Activated CD4-positive, CD25-positive, alpha-beta regulatory T cell treated with anti-CD3 and anti-CD28 coated beads, Interleukin-2, amount 50 U/mL, for 72 hours (primary cell): ENCODE results near the gene ANAPC2.

ENCODE experiments used
- DNase-seq: peaks from one replicate; pipeline ENCODE4 v3.0.0; 2021

ANAPC2 gene

DNA sequence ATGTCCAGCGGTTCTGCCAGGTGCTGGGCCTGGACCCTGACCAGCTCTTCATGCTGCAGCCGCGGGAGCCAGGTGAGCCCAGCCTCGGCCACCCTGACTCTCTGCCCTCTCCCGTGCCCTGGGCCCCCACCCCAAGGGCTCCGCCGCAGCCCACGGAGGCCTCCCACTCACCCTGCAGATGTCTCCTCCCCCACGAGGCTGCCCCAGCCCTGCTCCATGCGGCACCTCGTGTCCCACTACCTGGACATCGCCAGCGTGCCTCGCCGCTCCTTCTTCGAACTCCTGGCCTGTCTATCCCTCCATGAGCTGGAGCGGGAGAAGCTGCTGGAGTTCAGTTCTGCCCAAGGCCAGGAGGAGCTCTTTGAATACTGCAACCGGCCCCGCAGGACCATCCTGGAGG lies 26.3 kb upstream of the ANAPC2 start:
- DNase-seq = no peak

DNA sequence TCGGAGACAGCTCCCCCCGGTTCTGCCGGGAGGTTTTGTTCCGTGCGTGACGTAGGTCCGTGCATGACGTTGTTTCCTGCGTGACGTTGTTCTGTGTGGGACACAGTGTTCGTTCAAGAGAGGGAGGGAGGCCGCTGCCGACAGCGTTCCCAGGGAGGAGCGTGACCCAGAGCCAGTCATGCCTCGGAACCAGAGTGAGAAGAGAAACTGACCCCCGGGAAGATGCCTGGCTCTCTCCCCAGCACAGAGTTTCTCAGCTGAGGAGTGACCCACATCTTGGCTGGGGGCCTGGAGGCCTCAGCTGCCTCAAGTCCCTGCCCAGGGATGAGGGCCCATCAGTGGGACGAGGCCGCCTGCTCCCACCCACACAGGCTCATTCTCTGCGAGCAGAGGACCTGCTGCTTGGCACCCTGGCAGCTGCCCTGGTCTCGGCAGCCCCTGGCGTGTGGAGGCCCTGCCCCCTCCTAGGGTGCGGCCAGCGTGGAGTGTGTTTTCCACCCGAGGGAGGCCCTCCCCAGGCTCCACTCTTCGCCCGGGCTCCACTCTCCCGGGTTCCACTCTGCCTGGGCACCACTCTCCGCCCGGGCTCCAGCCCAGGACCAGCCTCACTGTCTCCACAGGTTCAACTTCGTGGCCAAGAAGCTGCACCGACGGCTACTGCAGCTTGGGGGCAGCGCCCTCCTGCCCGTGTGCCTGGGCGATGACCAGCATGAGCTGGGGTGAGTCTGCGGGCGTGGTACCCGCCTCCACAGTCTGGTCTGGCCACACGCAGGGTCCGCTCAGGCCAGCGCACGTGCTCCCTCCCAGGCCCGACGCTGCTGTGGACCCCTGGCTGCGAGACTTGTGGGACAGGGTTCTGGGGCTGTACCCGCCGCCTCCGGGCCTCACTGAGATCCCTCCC lies 25.1 kb upstream of the ANAPC2 start:
- no peak for DNase-seq

DNA sequence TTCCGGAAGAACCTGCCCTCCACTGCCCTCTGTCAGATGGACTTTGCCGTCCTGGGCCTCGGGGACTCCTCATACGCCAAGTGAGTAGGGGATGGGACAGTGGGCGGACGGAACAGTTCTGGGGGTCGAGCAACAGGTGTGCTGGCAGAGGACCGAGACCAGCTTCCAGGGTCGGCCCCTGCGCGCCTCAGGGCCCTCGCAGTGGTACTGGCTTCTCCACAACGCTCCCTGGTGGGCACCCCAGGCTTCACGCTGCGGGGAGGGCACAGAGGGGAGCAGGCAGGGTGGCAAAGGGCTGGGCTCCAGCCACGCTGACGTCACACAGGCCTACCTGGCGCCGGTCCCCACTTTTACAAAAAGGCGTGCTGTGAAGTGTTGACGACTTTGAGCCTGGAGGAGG lies 24.2 kb upstream of the ANAPC2 start:
- no peak for DNase-seq

DNA sequence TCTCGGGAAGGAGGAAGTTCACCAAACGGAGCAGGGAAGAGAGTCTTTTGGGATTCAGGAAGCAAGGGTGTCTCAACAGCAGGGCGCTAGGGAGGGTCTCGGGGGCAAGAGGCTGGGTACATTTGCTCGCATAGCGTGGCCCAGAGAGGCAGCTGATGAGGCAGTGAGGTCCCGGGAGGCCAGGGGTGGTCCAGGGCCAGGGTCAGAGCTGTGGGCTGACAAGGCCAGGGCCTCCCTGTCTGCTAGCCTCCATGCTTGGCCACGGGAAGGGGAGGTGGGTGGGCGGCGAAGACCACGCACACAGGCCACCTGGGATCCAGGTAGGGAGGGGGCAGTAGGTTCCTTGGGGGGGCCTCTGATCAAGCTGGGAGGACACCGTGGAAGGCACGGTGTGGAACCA lies 23.2 kb upstream of the ANAPC2 start:
- no peak for DNase-seq

DNA sequence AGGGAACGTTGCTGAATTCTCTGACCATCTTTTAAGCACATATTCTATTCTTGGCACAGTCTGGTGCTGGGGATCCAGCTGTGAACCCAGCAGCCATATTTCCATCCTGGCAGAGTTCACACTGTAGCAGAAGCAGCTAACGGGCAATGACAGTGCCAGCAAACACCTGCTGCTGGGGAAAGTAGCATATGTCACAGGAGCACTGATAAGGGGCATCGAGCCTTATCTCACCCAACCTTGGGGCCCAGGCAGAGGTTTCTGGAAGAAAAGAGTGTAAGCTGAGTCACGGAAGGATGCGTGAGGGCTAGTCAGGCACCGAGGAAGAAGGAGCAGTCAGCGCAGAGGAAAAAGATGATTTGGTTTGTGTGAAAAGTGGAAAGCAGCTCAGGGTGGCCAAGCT lies 18.2 kb upstream of the ANAPC2 start:
- DNase-seq = no peak

DNA sequence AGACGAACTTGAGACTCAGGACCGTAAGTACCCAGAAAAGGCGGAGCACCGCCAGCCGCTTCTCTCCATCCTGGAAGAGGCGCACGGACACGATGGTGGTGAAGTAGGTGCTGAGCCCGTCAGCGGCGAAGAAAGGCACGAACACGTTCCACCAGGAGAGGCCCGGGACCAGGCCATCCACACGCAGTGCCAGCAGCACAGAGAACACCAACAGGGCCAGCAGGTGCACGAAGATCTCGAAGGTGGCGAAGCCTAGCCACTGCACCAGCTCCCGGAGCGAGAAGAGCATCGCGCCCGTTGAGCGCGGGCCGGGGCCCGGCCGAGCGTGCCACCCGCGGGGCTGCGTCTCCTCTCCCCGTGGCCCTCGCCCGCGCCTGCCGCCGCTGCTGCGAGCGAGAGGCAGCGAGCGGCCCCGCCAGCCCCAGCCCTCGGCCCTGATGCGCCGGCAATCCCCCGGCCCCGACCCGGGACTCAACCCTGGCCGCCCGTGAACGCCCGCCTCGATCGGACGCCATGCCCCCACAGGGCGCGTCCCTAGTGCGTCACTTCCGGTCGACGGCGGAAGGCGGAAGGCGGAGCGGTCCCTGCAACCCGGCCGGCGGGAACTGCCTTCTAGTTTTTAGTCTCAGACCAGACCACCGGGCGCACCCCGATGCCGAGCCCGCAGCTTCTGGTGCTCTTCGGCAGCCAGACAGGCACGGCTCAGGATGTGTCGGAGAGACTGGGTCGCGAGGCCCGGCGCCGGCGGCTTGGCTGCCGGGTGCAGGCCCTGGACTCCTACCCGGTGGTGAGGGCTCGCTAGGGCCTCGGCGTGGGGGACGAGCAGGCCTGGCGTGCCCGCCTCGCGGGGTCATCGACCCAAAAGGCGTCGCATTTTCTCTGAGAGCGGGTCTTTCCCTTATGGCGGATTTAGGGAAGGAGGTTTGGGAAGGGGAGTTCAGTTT lies 17.0 kb upstream of the ANAPC2 start, which contains the start of the genes NDOR1 and TMEM203:
Gene NDOR1 (plus strand): TSS at position 575 of the 944 bp plus-strand sequence. CDS start 78 bp downstream, at position 653.
Gene TMEM203 (minus strand): TSS at position 523 of the 944 bp plus-strand sequence. CDS start 234 bp downstream, at position 289.
- peak; percentile 95 for DNase-seq

DNA sequence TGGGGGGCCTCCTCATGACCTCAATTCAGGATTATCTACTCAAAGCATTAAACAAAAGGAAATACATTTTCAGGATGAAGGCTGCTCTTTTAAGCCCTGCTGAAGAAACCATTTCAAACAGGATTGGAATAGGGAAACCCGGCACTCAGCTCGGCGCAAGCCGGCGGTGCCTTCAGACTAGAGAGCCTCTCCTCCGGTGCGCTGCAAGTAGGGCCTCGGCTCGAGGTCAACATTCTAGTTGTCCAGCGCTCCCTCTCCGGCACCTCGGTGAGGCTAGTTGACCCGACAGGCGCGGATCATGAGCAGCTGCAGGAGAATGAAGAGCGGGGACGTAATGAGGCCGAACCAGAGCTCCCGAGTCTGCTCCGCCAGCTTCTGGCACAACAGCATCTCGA lies 16.4 kb upstream of the ANAPC2 start:
- no peak for DNase-seq

DNA sequence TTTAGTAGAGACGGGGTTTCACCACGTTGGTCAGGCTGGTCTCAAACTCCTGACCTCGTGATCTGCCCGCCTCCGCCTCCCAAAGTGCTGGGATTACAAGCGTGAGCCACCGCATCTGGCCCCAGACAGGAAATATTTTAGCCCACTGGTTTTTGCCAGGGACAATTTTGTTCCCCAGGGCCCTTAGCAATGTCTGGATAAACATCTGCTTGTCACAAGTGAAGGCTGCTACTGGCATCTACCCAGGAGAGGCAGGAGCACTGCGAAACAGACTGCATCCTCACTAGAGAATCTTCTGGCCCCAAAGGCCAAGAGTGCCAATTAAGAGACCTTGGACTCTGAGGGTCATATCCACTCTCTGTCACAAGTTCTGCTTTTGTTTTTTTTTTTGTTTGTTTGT lies 14.6 kb upstream of the ANAPC2 start:
- DNase-seq = no peak

DNA sequence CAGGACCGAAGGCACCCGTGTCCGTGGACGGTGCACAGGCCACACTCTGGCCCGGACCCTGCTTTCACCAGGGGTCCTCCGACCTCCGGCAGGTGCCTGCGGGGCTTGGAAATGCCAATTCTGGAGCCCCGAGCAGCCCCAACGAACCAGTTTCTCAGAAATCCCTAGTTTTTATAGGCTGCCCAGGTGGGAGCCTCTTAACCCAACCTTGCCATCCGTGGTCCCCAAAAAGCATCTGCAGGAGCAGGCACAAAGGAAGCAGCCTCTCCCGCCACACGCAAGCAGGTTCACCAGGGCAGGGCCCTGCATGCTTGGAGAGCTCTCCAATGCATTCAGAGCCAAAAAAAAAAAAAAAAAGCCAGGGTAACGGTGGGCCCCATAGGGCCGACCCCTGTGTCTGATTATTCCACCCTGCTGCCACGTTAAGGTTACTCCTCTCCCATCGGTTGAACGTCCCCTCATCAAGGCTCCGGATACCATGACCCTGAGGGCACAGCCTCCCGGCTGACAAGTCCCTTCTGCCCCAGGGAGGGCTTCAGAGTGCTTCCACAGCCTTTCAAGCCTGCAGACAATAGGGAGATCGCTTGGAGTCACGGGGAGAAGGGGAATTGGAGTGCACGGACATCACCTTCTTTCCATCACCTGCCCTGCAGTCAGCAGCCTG lies 13.0 kb upstream of the ANAPC2 start:
- no peak for DNase-seq

DNA sequence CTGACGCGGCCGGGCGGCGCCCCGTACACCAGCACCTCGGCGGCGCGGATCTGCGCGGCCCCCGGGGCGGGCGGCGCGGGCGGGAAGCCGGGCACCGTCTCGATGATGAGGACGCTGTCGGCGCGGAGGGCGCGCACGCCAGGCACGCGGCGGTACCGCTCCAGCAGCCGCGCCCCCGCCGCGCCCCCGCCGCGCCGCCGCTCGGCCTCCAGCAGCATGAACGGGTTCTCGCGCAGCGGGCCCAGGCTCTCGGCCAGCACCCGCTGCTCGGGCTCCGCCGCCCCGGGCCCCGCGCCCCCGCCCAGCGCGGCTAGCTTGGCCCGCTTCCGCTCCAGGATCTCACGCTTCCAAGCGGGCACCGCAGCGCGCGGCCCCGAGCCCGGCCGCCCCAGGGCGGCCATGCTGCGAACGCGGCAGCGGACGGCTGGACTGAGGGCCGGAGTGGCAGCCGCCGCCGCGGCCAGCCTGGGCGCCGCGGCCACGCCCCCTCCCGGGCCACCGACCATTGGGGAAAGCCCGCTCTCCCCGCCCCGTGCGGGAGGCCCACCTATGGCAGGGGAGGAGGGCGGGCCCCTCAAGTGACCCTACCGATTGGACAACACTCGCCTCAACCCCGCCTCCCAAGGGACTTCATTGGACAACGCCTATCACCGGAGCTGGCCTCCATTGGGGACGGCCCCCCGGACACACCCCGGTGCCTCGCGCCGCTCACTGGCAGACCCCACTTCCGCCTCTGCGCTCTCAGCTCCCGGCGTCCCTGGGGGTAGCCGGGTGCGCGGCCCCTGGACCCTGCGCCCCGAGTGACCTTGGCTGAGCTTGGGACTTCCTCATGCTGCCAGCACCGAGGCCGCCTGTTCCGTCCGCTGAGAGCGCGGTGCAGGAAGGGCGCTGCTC lies 12.2 kb upstream of the ANAPC2 start, which contains the start of gene TPRN:
Gene TPRN (minus strand): TSS at position 431 of the 894 bp plus-strand sequence. CDS start 30 bp downstream, at position 401.
- DNase-seq = peak; percentile 97

DNA sequence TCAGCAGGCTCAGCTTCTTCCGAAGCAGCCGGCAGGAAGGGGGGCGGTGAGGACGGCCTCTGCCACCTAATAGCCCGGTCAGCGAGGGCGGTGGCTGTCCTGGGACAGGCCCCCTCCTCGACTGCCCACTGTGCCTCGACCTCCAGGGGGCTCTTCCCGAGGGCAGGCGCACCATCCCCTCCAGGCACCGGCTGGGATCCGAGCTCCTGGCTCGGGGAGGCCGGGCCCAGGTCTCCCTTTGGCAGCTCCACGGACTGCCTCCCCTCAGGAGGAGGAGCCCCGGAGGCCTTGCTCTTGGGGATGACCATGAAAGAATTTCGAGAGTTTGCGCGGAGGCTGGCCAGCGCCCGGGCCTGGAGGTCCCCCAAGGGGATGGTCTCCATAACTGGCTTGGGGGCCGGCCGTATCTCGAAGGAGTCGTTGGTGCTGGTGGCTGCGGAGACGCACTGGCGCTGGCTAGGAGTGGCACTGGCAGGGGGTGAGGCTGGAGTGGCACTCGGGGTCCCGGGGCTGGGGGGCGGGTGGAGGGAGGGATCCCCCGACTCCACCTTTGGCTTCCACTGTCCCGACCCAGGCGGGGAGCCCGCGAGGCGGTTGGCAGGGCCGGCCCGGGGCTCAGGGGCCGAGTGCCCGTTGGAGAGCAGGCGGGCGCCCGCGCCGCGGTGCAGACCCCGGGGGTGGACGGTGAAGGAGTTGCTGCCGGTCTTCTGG lies 11.2 kb upstream of the ANAPC2 start:
- DNase-seq = no peak

DNA sequence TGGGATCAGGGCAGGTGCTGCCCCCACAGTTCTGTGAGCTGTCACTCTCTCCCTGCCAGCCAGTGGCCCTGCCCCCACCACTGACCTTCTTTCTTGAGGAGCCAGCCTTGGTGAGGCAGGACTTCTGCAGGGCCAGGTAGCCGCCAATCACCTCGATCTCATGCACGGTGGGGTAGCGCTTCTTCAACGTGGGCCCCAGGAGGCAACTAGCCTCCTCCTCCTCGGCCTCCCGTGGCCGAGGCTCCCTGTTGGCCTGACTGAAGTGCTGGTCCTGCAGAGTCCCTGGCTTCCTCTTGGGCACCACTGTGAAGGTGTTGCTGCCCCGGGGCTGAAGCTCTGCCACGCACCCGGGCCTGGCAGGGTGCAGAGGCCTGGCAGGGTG lies 10.5 kb upstream of the ANAPC2 start:
- no peak for DNase-seq

DNA sequence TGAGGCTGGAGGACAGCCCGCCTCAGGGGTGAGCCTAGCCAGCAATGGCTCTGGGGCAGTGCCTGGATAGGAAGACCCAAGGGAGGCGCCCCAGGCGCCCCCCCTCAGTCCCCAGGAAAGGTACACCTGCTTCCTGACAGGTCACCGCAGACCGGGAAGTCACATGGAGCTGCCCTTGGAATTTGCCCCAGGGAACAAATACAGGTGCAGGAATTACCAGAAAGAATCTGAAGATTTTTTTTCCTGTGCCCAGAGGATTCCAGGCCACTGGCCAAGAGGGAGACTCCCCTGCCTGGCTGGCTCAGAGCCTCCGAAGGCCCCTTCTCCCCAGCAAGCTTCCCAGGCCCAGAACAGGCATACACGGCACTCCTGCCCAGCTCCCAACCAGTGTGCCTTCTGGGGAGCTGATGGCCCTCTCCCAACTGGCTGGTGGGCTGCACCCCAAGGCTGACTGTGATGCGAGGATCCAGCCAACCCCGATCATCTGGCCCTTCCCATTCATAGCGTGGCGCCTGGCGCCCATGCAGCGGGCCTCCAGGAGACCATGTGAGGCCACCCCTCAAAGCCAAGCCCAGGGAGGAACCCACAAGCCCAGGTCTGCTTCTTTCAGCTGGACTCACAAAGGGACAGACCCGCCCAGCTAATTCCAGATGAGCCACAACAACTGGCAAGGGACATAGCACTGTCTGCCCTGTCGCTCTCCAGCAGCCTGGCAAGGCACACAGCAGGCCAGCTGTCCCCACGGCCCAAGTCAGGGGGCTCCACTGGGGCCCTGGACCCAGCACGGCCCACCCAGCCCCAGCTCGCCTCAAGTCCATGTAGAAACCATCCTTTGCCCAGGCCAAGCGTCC lies 9.9 kb upstream of the ANAPC2 start:
- no peak for DNase-seq

DNA sequence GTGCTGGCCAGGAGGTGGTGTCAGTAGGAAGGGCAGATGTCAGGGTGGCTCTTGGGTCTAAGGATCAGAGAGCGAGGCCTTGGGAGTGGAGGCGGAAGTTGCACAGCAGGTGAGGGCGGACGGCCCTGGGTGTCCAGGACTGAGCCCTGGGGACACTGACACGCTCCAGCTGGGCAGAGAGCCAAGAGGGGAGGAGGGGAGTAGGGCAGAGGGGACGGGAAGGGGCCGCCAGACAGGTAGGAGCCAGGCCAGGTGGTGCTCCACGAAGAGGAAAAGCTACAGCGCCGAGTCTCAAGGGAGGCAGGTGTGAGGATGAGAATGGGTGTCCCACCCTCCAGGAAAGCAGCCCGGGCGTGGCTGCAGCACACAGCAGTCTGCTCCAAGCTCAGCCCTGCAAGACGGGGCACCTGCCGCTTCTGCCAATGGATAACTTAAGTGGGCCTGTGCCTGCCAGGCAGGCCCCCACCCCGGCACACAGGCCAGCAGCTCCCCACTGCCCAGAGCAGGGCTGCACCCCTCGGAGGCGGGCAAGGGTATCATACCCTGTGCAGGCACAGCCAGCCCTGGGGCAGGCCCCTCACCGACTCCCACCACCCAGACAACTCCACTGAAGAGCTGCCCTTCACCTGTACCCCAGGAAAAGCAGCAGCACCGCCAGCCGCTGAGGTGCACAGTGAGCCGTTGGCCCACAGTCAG lies 7.3 kb upstream of the ANAPC2 start:
- no peak for DNase-seq

DNA sequence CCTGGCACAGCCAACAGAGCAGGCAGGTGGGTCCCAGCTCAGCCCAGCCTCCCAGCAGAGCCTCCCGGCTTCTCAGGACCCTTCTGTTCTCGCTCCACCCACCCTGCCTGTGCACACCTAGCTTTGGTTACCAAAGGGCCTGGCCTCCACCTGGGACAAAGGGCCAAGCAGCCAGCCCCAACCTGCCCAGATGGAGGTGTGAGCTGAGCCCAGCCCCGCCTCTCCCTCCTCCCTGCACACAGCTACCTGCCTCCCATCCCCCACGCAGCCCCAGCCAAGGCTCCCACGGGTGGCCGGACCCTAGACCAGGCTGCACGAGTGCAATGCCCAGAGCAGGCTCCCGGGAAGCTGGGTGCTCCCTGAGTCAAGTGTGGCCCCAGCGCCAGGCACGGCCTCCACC lies 6.5 kb upstream of the ANAPC2 start:
- DNase-seq = no peak

DNA sequence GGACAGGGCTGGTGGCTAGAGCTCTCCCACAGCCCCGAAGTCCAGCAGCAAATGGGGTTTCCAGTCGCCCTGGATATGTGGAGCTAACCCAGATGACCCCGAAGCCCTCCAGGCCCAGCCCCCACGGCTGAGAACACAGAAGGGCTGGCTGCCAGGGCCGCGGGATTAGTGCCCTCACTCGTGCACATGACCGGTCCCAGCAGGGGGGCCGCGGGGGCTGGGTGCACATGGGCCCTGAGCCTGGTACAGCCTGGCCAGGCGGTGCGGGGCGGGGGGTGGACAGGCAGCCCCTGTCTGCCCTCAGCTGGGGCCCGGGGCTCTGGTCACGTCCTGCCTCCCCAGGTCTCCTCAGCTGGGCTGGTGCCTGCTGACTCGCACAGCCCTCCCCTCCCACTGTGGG lies 6.0 kb upstream of the ANAPC2 start:
- DNase-seq = no peak

DNA sequence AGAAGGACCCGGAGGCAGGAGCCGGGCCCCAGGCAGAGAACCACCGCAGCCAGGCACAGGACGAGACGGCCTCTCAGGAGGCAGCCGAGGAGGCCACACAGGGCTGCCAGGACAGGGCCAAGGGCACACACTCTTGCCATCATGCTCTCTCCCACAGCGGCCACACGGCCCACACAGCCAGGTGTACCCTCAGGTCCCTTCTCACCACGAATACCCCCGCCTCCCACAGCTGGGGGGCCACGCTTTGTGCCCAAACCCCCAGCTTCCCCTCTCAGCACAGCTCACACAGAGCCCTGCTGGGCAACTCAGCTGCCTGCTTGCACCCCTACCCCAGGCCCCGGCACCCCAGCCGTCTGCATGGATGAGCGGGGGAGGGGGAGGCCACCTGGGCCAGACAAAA lies 5.4 kb upstream of the ANAPC2 start:
- no peak for DNase-seq

DNA sequence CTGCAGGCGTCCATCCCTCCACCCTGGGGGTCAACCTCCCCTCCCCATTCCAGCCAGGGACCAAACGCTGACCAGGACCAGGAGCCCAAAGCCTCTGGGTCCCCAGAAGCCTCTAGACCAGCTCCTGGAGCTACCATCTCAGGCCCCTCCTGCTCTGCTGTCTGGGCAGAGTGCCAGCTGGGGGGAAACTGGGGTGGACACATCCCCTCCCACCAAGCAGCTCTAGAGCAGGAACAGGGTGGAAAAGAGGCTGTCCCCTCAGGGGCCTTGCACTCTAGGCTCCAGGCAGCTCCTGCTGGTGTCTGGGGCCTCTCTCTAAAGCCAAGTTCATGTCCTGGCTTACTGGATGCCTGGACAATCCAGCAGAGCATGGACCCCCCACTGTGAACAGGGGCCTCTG lies 4.5 kb upstream of the ANAPC2 start:
- DNase-seq = no peak

DNA sequence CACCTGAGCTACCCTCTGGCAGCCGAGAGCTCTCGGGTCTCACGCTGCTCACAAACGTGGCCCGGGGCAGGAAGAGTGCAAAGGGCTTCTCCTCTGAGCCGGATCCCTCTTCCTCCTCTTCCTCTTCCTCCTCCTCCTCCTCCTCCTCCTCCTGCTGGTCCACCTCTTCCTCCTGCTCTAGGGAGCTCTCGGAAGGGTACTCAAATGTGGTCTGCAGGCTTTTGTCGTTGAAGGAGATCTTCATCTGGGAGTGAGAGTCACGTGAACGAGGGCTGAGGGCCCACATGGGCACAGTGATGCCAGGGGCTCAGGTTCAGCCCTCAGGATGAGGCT lies 4.1 kb upstream of the ANAPC2 start:
- DNase-seq = no peak
